ENCODE results near the gene THADA. TPM values are rescaled to one million over a fixed set of nuclear protein-coding genes. Genes with fewer than 3 reads are reported as not detected.

Gene THADA
- polyA plus RNA-seq, 3 donors: 7.3 to 11.2 (median 9.7) TPM

- intact Hi-C loops (cut with micrococcal nuclease): no loop called here
- H3K27me3 ChIP-seq (ENCODE audit: control insufficient read depth in 2 of 2, insufficient read depth in 2 of 2, low read length in 2 of 2): no peaks in the 10 kb centered on the region
- H3K27ac ChIP-seq (ENCODE audit: low read depth in 1 of 2, low read length in 2 of 2): no peak overlapping the region
- 100% methylated on average over 2 of the region's 5 CpGs for WGBS (ENCODE audit: insufficient coverage)
- H3K27me3 Mint-ChIP-seq (ENCODE audit: low read depth in 3 of 3): peaks cover 1 to 2% (median 1%) of the 10 kb centered on the region in 3 donors
- DNase-seq: no peak
- H3K9me3 ChIP-seq (replicated peaks in 1 of 2; ENCODE audit: control insufficient read depth in 1 of 2, insufficient read depth in 1 of 2, low read length in 2 of 2): no peaks in the 10 kb centered on the region
- peaks cover 45 to 49% of the 10 kb centered on the region in 2 donors for H3K36me3 Mint-ChIP-seq
- H3K4me2 ChIP-seq (replicated peaks; ENCODE audit: extremely low read depth, low read length, poor library complexity, severe bottlenecking): no peak overlapping the region
- H3K9me3 Mint-ChIP-seq: no peaks in the 10 kb centered on the region
- peaks cover 7 to 22% of the 10 kb centered on the region in 2 donors for H3K36me3 ChIP-seq (replicated peaks in 1 of 2; ENCODE audit: control insufficient read depth in 1 of 2, insufficient read depth in 2 of 2, low read length in 2 of 2)
- TF ChIP-seq, protein P1, sequence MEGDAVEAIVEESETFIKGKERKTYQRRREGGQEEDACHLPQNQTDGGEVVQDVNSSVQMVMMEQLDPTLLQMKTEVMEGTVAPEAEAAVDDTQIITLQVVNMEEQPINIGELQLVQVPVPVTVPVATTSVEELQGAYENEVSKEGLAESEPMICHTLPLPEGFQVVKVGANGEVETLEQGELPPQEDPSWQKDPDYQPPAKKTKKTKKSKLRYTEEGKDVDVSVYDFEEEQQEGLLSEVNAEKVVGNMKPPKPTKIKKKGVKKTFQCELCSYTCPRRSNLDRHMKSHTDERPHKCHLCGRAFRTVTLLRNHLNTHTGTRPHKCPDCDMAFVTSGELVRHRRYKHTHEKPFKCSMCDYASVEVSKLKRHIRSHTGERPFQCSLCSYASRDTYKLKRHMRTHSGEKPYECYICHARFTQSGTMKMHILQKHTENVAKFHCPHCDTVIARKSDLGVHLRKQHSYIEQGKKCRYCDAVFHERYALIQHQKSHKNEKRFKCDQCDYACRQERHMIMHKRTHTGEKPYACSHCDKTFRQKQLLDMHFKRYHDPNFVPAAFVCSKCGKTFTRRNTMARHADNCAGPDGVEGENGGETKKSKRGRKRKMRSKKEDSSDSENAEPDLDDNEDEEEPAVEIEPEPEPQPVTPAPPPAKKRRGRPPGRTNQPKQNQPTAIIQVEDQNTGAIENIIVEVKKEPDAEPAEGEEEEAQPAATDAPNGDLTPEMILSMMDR (IDR thresholded peaks at IDR 0.05): no peak
- peaks cover 0 to 5% of the 10 kb centered on the region in 2 donors for H3K4me1 ChIP-seq (ENCODE audit: control insufficient read depth in 1 of 2, insufficient read depth in 2 of 2, low read length in 2 of 2)
- no peaks in the 10 kb centered on the region for H4K20me1 ChIP-seq (ENCODE audit: insufficient read depth, low read length)
- H3K4me3 ChIP-seq (replicated peaks in 1 of 3; ENCODE audit: low read depth in 2 of 3, low read length in 3 of 3): no peak overlapping the region
- H3K4me3 Mint-ChIP-seq: no peak overlapping the region
- H2AFZ ChIP-seq (ENCODE audit: insufficient read depth, low read depth, low read length, poor library complexity, severe bottlenecking): no peak overlapping the region
- no peak overlapping the region for H3K27ac Mint-ChIP-seq
- peaks cover 21% of the 10 kb centered on the region for H3K4me1 Mint-ChIP-seq
- H3K9ac ChIP-seq (ENCODE audit: insufficient read depth, low read length, poor library complexity, severe bottlenecking): no peak overlapping the region
- H3K79me2 ChIP-seq (ENCODE audit: insufficient read depth, low read length): no peaks in the 10 kb centered on the region
These were observed 252.1 kb downstream of the THADA start for GRCh38 chr2:43343573-43344304.

- Mint-ChIP-seq H3K4me1 (peaks cover 23% of the 10 kb centered on the region), H3K27me3 (ENCODE audit: low read depth in 3 of 3) (peaks cover 0 to 2% (median 1%) of the 10 kb centered on the region in 3 donors), H3K27ac (no peak overlapping the region), H3K4me3 (no peak overlapping the region), H3K36me3 (peaks cover 42 to 44% of the 10 kb centered on the region in 2 donors), H3K9me3 (no peaks in the 10 kb centered on the region)
- H3K4me3 ChIP-seq (replicated peaks in 1 of 3; ENCODE audit: low read depth in 2 of 3, low read length in 3 of 3): no peak overlapping the region
- intact Hi-C loops (cut with micrococcal nuclease): no loop called here
- no peaks in the 10 kb centered on the region for H3K27me3 ChIP-seq (ENCODE audit: control insufficient read depth in 2 of 2, insufficient read depth in 2 of 2, low read length in 2 of 2)
- TF ChIP-seq, protein P1 (IDR thresholded peaks at IDR 0.05): no peak
- H3K4me1 ChIP-seq (ENCODE audit: control insufficient read depth in 1 of 2, insufficient read depth in 2 of 2, low read length in 2 of 2): peaks cover 0 to 5% of the 10 kb centered on the region in 2 donors
- H3K27ac ChIP-seq (ENCODE audit: low read depth in 1 of 2, low read length in 2 of 2): no peak overlapping the region
- H3K36me3 ChIP-seq (replicated peaks in 1 of 2; ENCODE audit: control insufficient read depth in 1 of 2, insufficient read depth in 2 of 2, low read length in 2 of 2): peaks cover 7 to 22% of the 10 kb centered on the region in 2 donors
- H3K9ac ChIP-seq (ENCODE audit: insufficient read depth, low read length, poor library complexity, severe bottlenecking): no peak overlapping the region
- H3K79me2 ChIP-seq (ENCODE audit: insufficient read depth, low read length): no peaks in the 10 kb centered on the region
- H4K20me1 ChIP-seq (ENCODE audit: insufficient read depth, low read length): no peaks in the 10 kb centered on the region
- no peak overlapping the region for H3K4me2 ChIP-seq (replicated peaks; ENCODE audit: extremely low read depth, low read length, poor library complexity, severe bottlenecking)
- H3K9me3 ChIP-seq (replicated peaks in 1 of 2; ENCODE audit: control insufficient read depth in 1 of 2, insufficient read depth in 1 of 2, low read length in 2 of 2): no peaks in the 10 kb centered on the region
- 97% methylated on average over 5 of the region's 13 CpGs for WGBS (ENCODE audit: insufficient coverage)
- DNase-seq: no peak
- H2AFZ ChIP-seq (ENCODE audit: insufficient read depth, low read depth, low read length, poor library complexity, severe bottlenecking): no peak overlapping the region
These were observed 253.7 kb downstream of the THADA start for GRCh38 chr2:43341959-43342757.

Measured in CD14-positive monocyte (primary cell).